PC-3 (cell line): ENCODE data around the gene PPFIBP1. TPM values are rescaled to one million over a fixed set of nuclear protein-coding genes. Genes with fewer than 3 reads are reported as not detected.

ENCODE experiments used
- ATAC-seq: fragments of 200-7000 bp; cut with Tn5 transposase; 2 replicates; pipeline ENCODE4 v1.9.1; 2020; ENCODE audit warnings: mild to moderate bottlenecking, moderate library complexity
- BruUV-seq: library from RNA; stranded (reverse); fragments of 400-500 nt; replicated peaks from 2 replicates; lab custom pipeline; 2021; lab: Mats Ljungman, UMichigan
- CTCF ChIA-PET: fragments of 300-600 bp; sonication (Branson Sonifier 250); formaldehyde crosslinking; loops from one replicate; lab custom pipeline; 2022; ENCODE audit warnings: antibody characterized with exemption; lab: Charles Lee
- POLR2A ChIA-PET: fragments of 300-600 bp; sonication (Branson Sonifier 250); formaldehyde crosslinking; loops from one replicate; lab custom pipeline; 2022; ENCODE audit warnings: antibody characterized with exemption; ENCODE audit not compliant: unreplicated experiment; lab: Charles Lee
- DNase-seq: peaks from one replicate; pipeline ENCODE4 v3.0.0-alpha.2; 2015
- H2AFZ ChIP-seq: fragments of 300-600 bp; sonication (generic); 2 replicates; pipeline ENCODE4 v1.6.0; 2016; ENCODE audit warnings: antibody characterized with exemption, low read length
- H3F3A ChIP-seq: fragments of 300-600 bp; sonication (generic); one replicate; pipeline ENCODE4 v1.6.0; 2017; ENCODE audit warnings: antibody characterized with exemption, low read length, control low read depth, mild to moderate bottlenecking; ENCODE audit not compliant: unreplicated experiment
- H3K27ac ChIP-seq: fragments of 300-600 bp; sonication (generic); 2 replicates; pipeline ENCODE4 v1.5.1; 2016; ENCODE audit warnings: mild to moderate bottlenecking, low read length
- H3K27me3 ChIP-seq: fragments of 300-600 bp; sonication (generic); 2 replicates; pipeline ENCODE4 v1.6.1; 2016; ENCODE audit warnings: low read length, mixed read lengths
- H3K36me3 ChIP-seq: fragments of 300-600 bp; sonication (generic); 2 replicates; pipeline ENCODE4 v1.6.1; 2016; ENCODE audit warnings: low read depth, mixed run types, low read length, mixed read lengths
- H3K4me1 ChIP-seq: fragments of 300-600 bp; sonication (generic); 2 replicates; pipeline ENCODE4 v1.5.1; 2016; ENCODE audit warnings: low read length; ENCODE audit not compliant: insufficient read depth
- H3K4me2 ChIP-seq: fragments of 300-600 bp; sonication (generic); 2 replicates; pipeline ENCODE4 v1.6.0; 2016; ENCODE audit warnings: low read length
- H3K4me3 ChIP-seq: fragments of 300-600 bp; sonication (generic); 2 replicates; pipeline ENCODE4 v1.5.1; 2016; ENCODE audit warnings: mild to moderate bottlenecking, low read length, mixed read lengths
- H3K79me2 ChIP-seq: fragments of 300-600 bp; sonication (generic); 2 replicates; pipeline ENCODE4 v1.6.1; 2017; ENCODE audit warnings: low read length, mixed read lengths
- H3K9ac ChIP-seq: fragments of 300-600 bp; sonication (generic); 2 replicates; pipeline ENCODE4 v1.6.0; 2016; ENCODE audit warnings: mild to moderate bottlenecking, low read length
- H3K9me2 ChIP-seq: fragments of 300-600 bp; sonication (generic); replicated peaks from 2 replicates; pipeline ENCODE4 v1.6.1; 2016; ENCODE audit warnings: mixed run types, low read length, mixed read lengths
- H3K9me3 ChIP-seq: fragments of 300-600 bp; sonication (generic); 2 replicates; pipeline ENCODE4 v1.6.1; 2016; ENCODE audit warnings: low read length, mixed read lengths
- H4K20me1 ChIP-seq: fragments of 300-600 bp; sonication (generic); 2 replicates; pipeline ENCODE4 v1.6.1; 2016; ENCODE audit warnings: low read length, mixed read lengths
- CTCF ChIP-seq: fragments of 300-600 bp; sonication (generic); conservative IDR thresholded peaks from 2 replicates; pipeline ENCODE4 v1.5.1; 2017; ENCODE audit warnings: antibody characterized with exemption, low read depth, mild to moderate bottlenecking, low read length
- EZH2 ChIP-seq: fragments of 300-600 bp; sonication (generic); IDR thresholded peaks from one replicate; pipeline ENCODE4 v1.6.1; 2017; ENCODE audit warnings: antibody characterized with exemption, mild to moderate bottlenecking, low read length; ENCODE audit not compliant: unreplicated experiment
- EZH2phosphoT487 ChIP-seq: fragments of 300-600 bp; sonication (generic); IDR thresholded peaks from 2 replicates; pipeline ENCODE4 v1.6.1; 2018; ENCODE audit warnings: mild to moderate bottlenecking, antibody characterized with exemption, low read length, borderline replicate concordance
- intact Hi-C: fragments of 100-400 bp; cut with micrococcal nuclease; formaldehyde crosslinking; loops from 2 replicates; pipeline ENCODE4 v1.9.0; 2023
- total RNA-seq: library from RNA; depleted of rRNA; stranded (reverse); fragments of >200 nt; gene quantifications from 2 replicates; pipeline ENCODE4 v1.2.3, GENCODE V29; 2014

PPFIBP1 gene
- total RNA-seq, 1 experiment from 2014 or later, result 56.9 TPM

- H3K4me3 ChIP-seq, result no peak overlapping the region
- intact Hi-C loops, result no loop called here
- BruUV-seq, result no TSS peak
- H3K27ac ChIP-seq, result no peak overlapping the region
- H3K79me2 ChIP-seq, result peaks cover 37% of the 10 kb centered on the region
- H2AFZ ChIP-seq, result no peak overlapping the region
- peaks cover 72% of the 10 kb centered on the region for H3K4me1 ChIP-seq
- peaks cover 7% of the 10 kb centered on the region for H3F3A ChIP-seq
- no peak overlapping the region for H3K9ac ChIP-seq
- no peaks in the 10 kb centered on the region for H3K9me3 ChIP-seq
- POLR2A ChIA-PET, result no interaction called here
- ATAC-seq (no peak), DNase-seq (no peak)
- CTCF ChIA-PET, result no interaction called here
- H3K36me3 ChIP-seq, result no peaks in the 10 kb centered on the region
- TF ChIP-seq EZH2phosphoT487 (no peak), EZH2 (no peak), CTCF (no peak)
- no peaks in the 10 kb centered on the region for H4K20me1 ChIP-seq
- H3K27me3 ChIP-seq, result no peaks in the 10 kb centered on the region
- H3K4me2 ChIP-seq, result no peak overlapping the region
- H3K9me2 ChIP-seq, result no peaks in the 10 kb centered on the region
Observed at GRCh38 chr12:27614386-27614785, 90.4 kb downstream of the PPFIBP1 start.

GRCh38 chr12:27614866-27615265, 90.9 kb downstream of the PPFIBP1 start:
- DNase-seq (no peak), ATAC-seq (no peak)
- no TSS peak for BruUV-seq

More at GRCh38 chr12:27614866-27615265, 90.9 kb downstream of the PPFIBP1 start:
- ChIA-PET POLR2A (no interaction called here), CTCF (no interaction called here)
- Histone ChIP-seq H3K9me2 (no peaks in the 10 kb centered on the region), H3F3A (peaks cover 7% of the 10 kb centered on the region), H3K4me1 (peaks cover 72% of the 10 kb centered on the region), H3K9me3 (no peaks in the 10 kb centered on the region), H3K4me2 (peak overlapping the region; percentile 33), H3K9ac (no peak overlapping the region), H3K79me2 (peaks cover 37% of the 10 kb centered on the region), H4K20me1 (no peaks in the 10 kb centered on the region), H3K27ac (peak overlapping the region; percentile 72), H3K27me3 (no peaks in the 10 kb centered on the region), H2AFZ (no peak overlapping the region), H3K36me3 (no peaks in the 10 kb centered on the region), H3K4me3 (no peak overlapping the region)
- intact Hi-C loops, result no loop called here
- TF ChIP-seq CTCF, result no peak
- no peak for TF ChIP-seq EZH2
- TF ChIP-seq EZH2phosphoT487, result no peak
